HL-60/S4 (cell line): ENCODE results near the gene RFPL3.
"Not testable (repeated sequence)": the region's sequence is repeated elsewhere in the genome, so short reads cannot be mapped to it uniquely, and the experiment has no call there.

ENCODE experiments used
- in situ Hi-C: fragments of 300-500 bp; cut with MboI; formaldehyde crosslinking; loops from 2 replicates; pipeline ENCODE4 v1.14.3; 2022; ENCODE audit warnings: low sequenced_read_pairs

RFPL3 gene

DNA sequence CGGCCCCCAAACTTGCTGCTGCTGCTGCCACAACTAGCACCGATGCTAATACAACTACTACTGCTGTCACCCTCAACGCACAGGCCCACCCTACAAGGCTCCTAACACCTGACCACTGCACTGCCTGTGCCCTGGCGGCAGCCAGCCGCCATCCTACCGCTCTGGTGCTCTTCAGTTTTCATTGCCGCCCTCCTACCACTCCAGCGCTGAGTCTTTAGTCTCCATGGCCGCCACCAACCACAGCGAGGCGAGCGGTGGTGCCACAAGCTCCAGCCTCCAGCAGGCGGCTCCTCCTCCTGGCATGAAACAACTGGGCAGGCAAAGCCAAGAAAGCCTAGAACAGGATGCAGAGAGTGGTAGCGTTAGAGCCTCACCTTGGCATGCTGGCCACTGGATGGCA lies 5.0 kb upstream of the RFPL3 start:
- in situ Hi-C loops, result no loop called here

DNA sequence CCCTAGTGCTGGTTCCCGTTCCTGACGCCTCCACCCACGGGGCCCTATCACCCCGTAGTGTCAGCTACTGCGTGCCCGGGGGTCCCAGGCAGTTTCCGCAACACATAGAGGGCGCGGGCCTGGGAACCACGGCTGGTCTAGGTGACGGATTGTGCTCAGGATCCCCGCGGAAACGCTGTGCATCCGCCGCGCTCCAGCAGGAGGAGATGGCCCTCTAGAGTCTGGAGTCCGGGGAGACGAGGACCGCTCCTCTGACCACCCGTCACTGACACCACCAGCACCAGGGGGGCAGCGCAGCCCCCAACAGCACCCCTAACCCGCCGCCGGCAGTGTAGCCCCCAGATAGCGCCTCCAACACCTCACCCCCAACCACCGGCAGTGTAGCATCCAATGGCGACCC lies 4.4 kb upstream of the RFPL3 start:
- in situ Hi-C loops, result no loop called here

DNA sequence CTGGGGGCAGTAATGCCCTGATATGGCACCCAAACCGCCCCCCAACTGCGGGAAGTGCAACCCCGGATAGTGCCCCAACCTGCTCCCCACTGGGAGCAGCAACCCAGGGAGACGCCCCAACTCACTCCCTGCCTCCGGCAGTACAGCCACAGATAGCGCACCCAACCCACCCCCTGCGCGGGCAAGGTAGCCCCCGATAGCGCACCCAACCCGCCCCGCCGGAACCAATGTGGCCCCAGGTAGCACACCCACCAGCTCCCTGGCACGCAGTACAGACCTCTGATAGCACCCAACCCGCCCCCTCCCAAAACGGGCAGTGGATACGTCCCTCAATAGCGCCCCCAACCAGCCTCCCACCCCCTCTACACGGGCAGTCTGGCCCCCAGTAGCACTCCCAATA lies 3.8 kb upstream of the RFPL3 start:
- in situ Hi-C loops, result no loop called here

- in situ Hi-C loops, result no loop called here
Observed at GRCh38 chr22:32354360-32355351, 3.0 kb upstream of the RFPL3 start.

DNA sequence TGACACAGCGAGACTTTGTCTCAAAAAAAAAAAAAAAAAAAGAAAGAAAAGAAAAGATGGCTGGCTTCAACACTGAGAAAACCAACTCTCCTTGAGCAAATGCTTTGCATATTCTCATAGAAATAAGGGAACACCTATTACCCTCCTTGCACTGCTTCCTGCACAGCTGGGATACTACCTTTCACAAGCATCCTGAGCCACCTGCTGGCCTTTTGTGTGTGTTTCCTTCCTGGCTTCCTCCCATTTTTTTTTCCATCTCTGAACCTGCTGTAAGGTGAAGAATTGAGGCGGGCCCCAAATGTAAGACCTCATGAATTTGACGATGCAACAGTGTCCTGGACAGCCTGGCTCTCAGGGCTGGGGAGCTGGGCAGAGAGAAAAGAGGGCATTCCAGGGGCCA lies 1.9 kb upstream of the RFPL3 start:
- in situ Hi-C loops, result no loop called here

DNA sequence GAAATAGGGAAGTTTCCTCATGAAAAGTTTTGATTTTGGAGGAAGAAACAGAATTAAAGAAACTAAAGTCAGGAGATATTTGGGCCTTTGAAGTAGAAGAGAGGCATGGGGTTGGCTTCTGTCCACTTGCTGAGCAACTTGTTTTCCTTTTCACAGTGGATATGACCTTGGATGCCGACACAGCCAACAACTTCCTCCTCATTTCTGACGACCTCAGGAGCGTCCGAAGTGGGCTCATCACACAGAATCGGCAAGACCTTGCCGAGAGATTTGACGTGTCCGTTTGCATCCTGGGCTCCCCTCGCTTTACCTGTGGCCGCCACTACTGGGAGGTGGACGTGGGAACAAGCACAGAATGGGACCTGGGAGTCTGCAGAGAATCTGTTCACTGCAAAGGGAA lies 2.4 kb downstream of the RFPL3 start:
- in situ Hi-C loops, result not testable (repeated sequence)

DNA sequence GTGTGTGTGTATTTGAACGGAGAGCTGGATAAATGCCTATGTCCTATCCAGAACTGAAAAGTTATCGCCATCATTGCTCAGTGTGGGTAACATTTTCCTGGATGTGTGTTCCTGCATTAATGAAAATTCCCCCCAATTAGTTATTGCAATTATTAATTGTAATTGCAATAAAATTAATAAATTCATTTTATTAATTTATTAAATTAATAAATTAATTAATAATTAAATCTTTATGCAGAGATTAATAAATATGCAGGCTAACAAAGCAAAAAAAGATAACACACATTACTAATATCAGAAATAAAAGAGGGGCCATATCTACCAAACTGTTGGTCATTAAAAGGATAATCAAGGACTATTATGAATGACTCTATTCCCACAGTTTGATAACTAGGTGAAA lies 3.6 kb downstream of the RFPL3 start:
- in situ Hi-C loops, result no loop called here

DNA sequence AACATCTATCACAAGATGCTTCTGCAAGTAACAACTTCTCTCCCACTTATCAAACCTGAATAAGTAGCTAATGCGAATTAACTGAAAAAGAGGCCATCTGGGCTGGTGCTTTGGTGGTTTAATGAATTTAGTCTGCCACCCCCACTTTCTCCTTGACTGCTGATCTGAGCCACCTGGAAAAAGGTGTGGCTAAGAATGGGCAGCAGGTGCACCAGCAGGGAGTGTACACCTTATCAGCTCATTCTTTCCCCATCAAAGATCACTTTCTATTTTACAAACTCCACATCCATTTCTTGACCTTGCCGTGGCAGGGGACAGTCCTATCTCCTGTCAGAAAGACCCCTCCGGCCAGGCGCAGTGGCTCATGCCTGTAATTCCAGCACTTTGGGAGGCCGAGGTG lies 6.5 kb downstream of the RFPL3 start:
- in situ Hi-C loops, result no loop called here

- in situ Hi-C loops, result no loop called here
Observed at GRCh38 chr22:32375678-32376450, 18.2 kb downstream of the RFPL3 start.

DNA sequence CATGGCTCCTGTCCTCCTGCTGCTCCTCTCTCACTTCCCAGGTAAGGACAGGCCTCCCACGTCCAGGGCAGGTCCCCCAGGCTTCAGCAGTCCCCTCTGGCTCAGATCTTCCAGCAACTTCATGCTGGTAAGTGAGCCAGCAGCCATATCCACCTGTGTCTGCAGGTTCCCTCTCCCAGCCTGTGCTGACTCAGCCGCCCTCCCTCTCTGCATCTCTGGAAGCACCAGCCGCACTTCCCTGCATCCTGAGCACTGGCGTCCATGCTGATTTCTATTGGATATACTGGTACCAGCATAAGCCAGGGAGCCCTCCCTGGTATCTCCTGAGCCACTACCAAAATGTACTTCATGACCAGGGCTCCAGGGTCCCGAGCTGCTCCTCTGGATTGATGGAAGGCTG lies 19.0 kb downstream of the RFPL3 start:
- in situ Hi-C loops, result no loop called here

GRCh38 chr22:32378707-32379272 lies 21.1 kb downstream of the RFPL3 start:
- in situ Hi-C loops, result no loop called here

DNA sequence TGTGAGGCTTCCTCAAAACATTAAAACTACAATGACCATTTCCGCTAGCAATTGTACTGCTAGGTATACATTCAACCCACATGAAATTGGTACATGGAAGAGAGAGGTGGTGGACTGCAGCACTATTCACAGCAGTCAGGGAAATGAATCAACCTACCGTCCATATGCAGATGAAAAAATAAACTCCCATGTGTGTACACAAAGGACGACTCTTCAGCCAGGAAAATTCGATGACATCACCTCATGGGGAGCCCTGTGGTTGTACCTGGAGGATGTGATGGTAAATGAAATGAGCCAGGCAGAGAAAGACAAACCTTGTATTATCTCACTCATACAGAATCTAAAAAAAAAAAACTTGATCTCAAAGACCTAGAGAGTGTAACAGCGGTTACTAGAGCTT lies 23.3 kb downstream of the RFPL3 start:
- in situ Hi-C loops, result no loop called here

DNA sequence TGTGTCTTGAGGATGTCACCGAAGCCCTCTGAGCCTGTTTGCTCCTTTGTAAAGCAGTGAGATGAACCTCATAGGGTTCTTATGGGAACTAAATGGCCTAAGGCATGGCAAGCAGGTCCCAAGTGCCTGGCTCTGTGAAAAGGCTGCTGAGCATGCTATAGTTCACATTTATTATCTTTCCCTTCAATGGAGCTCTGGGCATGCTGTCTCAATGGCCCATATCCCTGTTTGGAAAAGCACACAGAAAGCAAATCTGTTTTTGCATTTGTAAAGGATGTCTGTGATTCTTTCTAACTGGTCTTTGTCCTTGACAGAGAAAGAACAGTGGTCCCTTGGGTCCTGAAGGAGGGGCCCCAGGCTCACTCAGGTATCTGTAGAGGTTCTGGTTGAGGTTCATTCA lies 28.0 kb downstream of the RFPL3 start:
- in situ Hi-C loops, result no loop called here

DNA sequence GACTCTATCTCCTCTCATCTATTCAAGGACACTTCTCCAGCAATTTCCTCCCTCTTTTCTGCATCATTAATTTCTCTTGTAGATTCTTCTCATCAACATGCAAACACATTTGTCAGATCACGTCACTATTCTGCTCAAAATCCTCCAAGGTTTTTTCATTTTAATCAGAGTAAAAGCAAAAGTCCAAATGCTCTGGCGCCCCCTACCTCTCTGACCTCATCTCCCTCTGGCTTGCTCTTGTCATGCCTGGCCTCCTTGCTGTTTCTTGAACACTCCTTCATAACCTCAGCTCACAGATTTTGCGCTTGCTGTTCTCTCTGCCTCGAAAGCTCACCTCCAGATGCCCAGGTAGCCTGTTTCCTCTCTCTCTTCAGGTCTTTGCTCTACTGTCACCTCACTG lies 32.0 kb downstream of the RFPL3 start:
- in situ Hi-C loops, result no loop called here

- in situ Hi-C loops, result no loop called here
Observed at GRCh38 chr22:32395107-32395506, 37.4 kb downstream of the RFPL3 start.

DNA sequence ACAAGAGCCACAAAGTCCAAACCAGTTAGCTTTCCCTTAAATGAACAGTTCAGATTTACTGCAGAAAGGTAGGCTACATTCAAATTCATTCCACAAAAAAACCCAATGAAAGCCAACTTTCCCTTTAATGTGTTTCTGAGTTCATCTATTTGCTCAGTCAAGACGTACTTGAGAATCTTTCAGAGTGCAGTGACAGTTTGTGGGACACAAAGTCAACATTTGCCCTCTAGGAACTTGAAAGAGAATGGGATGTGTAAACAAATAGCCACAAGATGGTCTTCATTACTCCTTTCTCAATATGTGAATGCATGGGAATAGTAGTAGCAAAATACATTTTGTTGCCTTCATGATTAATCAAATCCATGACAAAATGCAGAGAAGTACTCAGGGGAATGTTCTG lies 38.6 kb downstream of the RFPL3 start:
- in situ Hi-C loops, result no loop called here

GRCh38 chr22:32396746-32397145 lies 39.1 kb downstream of the RFPL3 start:
- in situ Hi-C loops, result no loop called here

DNA sequence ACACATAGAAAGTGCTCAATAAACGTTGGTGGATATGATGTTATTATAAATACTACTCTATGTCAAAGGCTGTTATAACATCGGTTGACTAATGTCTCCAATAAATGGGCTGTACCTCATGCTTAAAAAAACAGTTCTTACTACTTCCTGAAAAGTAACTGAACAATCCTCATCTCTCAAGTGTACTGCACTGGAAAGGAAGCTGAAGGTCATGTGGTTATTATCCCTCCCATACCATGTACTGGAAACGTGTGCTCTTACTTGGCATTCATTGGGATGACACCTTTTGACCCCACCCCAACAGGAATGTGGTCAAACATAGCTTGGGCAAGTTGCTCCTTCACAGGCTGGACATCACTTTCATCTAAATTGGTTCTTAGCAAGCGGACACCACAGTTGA lies 43.8 kb downstream of the RFPL3 start:
- in situ Hi-C loops, result no loop called here

- in situ Hi-C loops, result no loop called here
Observed at GRCh38 chr22:32404021-32404420, 46.4 kb downstream of the RFPL3 start.

- in situ Hi-C loops, result no loop called here
Observed at GRCh38 chr22:32407312-32407711, 49.6 kb downstream of the RFPL3 start.

DNA sequence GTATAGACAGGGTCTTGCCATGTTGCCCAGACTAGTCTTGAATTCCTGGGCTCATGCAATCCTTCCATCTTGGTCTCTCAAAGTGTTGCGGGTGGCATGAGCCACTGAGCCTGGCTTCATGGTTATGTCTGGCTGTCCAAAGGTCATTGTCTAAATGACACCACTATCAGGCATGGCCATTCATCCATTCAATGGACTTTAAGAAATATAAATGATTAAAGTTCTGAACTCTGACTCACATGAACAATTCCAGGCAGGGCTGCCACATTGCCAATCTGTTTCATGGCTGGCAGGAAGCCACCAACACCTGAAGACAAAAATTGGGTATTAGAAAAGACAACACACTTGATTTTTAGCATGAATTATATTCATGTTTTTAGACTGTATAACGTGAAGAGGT lies 50.3 kb downstream of the RFPL3 start:
- in situ Hi-C loops, result no loop called here

GRCh38 chr22:32409977-32410376 lies 52.3 kb downstream of the RFPL3 start:
- in situ Hi-C loops, result no loop called here
